HG02623 (cell line): ENCODE results near the gene GRM7.

ENCODE experiments used
- ATAC-seq: cut with Tn5 transposase; IDR thresholded peaks from one replicate; pipeline ENCODE4 v1.9.1; 2021; ENCODE audit warnings: moderate library complexity; ENCODE audit not compliant: unreplicated experiment

GRM7 gene

GRCh38 chr3:7567160-7567559 lies 706.2 kb downstream of the GRM7 start:
- ATAC-seq, result peak; percentile 63

- no peak for ATAC-seq
Observed at GRCh38 chr3:7568526-7569184, 707.7 kb downstream of the GRM7 start.

GRCh38 chr3:7573330-7573729 lies 712.4 kb downstream of the GRM7 start:
- no peak for ATAC-seq

- ATAC-seq, result no peak
Observed at GRCh38 chr3:7574435-7574834, 713.5 kb downstream of the GRM7 start.

GRCh38 chr3:7576071-7576470 lies 715.2 kb downstream of the GRM7 start:
- no peak for ATAC-seq

DNA sequence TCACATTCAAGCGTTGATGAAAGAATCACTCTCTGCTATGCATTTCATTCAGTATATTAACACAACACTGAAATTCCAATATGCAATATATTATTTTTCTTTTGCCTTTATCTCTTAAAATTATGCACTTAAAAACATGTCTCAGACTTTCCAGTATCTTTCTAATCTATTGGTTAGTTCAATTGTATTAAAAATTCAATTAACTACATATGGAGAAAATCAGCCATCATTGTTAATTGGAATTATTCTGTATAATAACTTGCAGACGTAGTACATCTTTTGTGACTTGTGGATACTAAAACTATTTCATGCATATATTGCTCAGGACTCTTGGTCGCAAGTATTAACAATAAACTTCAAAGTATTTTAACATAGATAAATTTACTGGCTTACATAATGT lies 715.6 kb downstream of the GRM7 start:
- no peak for ATAC-seq

- ATAC-seq, result no peak
Observed at GRCh38 chr3:7577513-7577912, 716.6 kb downstream of the GRM7 start.

GRCh38 chr3:7581831-7582230 lies 720.9 kb downstream of the GRM7 start:
- no peak for ATAC-seq

DNA sequence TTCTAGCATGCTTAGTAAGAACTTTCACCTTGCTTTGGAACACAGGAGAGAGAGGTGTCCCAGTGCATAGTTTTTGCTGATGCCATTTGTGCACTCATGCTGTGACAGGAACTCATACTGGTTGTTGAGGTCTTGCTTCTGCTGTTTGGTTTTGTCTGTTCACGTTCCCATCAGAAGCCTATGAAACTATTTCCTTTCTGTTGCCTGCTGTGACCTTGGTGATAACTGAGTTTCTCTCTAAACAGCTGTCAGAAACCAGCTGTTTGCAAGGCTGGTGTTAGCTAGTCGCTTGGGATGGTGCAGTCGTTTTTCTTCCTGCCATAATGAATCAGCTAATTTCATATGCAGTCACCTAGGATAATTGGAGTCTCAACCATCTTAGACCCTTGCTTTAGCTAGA lies 724.1 kb downstream of the GRM7 start:
- ATAC-seq, result no peak

- no peak for ATAC-seq
Observed at GRCh38 chr3:7588236-7588635, 727.3 kb downstream of the GRM7 start.

DNA sequence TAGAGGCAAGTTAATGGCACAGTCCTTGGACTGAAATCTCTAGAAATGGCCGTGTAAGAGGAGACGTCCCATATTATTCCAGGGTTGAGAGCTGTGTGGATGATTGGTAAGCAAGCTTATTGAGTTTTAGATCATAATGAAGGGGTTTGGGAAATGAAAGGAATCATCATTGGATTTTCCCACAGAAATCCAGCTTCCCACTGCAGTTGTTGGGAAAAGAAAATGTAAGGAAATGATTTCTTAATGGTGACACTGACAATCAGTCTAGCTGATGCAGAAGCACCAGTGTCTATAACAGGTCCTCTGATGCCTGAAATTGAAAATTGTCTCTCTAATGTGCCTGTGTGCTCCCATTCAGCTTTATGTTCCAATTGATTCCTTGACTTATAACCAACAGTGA lies 728.6 kb downstream of the GRM7 start:
- no peak for ATAC-seq

- no peak for ATAC-seq
Observed at GRCh38 chr3:7602297-7602696, 741.4 kb downstream of the GRM7 start.

DNA sequence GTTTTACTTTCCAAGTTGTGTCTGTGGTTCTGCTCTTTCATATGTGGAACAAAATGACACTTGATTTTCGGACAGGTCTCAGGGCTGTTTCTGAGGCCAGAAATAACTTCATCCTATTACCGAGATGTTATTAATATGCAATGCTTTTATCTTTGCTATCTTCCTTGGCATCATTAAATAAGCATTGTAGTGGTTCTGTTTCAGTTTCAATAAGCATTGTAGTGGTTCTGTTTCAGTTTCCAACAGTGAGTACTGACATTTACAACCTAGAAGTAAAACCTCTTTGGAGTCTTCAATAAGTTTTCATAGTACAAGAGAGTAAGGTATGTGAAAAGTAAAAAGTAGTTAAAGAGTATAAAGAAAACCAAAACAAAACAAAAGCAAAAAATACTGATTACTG lies 746.2 kb downstream of the GRM7 start:
- ATAC-seq, result no peak

GRCh38 chr3:7607676-7608075 lies 746.8 kb downstream of the GRM7 start:
- ATAC-seq, result no peak

DNA sequence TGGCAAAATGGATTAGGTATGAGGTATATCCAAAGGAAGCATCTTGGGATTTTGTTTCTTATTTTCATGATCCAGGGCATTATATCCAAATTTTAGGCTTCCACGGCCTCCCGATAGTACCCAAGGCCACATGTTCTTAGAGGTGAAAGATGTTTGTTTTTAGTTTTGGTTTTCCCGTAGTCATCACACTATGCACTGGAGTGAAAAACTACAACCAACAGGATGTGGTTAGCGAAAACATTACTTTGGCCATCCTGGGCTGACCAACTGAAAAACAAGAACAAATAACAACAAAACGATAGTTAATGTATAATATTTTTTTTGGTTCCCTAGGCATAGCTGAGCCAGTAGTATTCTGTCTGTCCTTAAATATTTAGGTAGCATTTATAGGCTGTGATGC lies 749.7 kb downstream of the GRM7 start:
- ATAC-seq, result no peak

DNA sequence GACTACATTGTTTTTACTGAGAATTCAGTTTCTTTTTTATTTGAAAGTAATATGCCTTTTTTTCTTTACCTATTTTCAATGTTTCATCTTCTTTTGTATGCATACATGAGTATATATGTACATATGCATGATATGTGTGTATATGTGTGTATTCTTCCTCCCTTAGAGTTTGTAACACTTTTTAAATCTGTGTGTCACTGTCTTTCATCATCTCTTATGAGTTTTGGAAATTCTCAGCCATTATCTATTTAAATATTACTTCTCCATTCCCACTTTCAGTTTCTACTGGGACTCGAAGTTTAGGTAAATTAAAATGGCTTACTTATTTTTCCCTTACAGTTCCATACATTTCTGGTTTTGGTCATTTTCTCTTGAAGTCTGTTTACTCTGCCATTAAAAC lies 754.1 kb downstream of the GRM7 start:
- ATAC-seq, result no peak

DNA sequence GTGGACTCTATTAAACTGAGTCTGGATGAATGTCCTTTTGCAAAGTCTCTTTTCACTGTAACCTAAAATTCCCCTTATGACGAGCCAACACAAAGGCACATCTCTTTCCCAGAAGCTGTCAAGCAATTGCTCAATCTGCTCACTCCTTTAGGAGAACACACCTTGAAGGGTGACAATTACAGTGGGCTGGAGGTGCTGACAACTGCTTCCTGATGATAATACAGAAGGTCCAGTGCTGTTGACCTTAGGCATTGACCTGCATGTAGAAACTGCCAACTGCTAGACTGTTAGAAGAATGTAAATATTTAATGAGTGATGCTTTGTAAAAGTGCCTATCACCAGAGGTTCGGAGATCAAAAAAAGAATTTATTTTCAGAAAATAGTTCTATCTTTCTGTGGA lies 757.7 kb downstream of the GRM7 start:
- ATAC-seq, result no peak

- ATAC-seq, result no peak
Observed at GRCh38 chr3:7620401-7620800, 759.5 kb downstream of the GRM7 start.

DNA sequence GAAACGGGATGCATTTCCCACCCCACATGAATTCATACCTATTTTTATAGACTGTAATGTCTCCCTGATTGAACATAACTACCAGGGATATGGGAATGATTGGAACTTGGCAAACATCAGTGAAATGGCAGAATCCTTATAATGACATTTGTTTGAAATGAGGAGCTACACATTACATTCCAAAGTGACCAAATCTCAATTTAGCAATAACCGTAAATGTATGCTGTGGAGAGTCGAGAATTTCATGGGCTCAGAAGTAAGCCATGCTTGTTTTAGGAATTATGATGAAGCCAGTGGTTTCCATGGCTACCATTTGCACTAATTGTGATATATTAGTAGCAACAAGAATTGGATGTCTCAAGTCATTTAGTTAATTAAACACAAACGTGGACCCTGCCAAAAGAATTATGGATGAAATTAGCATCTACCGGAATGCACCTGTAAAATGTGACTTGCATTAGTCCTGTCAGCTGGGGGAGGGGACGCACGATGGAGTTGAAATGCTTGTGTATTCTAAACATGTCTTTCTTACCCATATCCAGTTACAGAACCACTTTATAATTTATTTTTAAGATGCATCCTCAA lies 760.2 kb downstream of the GRM7 start:
- no peak for ATAC-seq

DNA sequence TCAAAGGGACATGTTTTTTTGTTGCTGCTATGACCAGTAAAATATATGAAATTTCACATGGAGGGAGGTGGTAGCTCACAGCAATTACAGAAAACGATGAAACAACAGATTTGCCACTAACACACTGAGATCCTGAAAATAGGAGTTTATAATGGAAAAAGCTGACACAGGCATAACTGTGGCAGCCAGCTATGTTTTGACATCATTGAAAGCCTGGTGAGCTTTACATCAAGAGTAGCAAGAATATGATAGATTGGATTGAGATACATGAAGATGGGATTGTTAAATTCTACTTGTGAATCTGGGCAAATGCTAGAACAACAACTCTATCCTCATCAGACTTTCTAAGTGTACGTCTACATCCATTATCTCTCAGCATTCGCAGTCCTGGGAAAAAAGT lies 760.7 kb downstream of the GRM7 start:
- no peak for ATAC-seq

DNA sequence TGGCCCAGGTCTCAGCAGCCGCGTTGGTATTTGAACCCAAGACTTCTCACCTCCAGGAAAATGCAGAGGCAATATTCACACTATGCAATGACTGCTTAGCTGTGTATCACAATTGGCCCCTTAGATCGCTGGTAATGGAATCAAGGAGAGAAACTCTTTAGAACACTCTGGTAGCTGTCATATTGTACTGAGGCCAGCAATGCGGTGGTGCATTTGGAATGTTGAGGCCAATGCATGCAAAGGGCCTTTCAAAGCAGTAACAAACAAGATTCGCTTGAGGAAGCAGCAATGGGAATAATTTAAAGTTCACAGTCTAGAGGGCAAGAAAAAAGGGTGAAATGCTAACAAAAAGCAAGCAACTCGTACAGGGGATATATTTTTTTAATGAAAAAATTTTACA lies 764.1 kb downstream of the GRM7 start:
- no peak for ATAC-seq

DNA sequence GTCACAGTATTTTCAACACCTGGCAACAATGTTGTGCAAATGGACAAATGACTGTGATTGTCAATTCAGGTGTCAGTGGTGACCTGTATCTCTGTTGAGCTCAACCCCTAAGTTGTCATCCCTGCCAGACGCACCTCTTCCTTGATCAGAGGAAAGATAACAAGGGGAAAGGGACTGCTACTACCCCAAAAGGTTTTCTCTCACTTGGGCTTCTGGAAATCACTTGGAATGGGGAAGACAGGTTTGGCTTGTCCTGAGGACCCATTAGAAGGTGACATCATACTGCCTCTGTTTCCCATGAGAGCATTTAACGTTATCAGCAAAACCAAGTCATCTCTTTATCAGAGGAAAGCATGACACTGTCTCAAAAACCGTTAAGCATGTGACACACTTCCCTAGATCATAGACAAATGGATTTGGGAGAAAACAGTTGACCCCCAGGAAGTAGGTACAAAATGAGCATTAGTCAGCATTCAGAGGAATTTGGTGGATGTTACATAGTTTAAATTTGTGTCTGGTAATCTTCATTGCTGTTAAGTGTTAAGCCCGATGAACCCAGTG lies 769.5 kb downstream of the GRM7 start:
- no peak for ATAC-seq

DNA sequence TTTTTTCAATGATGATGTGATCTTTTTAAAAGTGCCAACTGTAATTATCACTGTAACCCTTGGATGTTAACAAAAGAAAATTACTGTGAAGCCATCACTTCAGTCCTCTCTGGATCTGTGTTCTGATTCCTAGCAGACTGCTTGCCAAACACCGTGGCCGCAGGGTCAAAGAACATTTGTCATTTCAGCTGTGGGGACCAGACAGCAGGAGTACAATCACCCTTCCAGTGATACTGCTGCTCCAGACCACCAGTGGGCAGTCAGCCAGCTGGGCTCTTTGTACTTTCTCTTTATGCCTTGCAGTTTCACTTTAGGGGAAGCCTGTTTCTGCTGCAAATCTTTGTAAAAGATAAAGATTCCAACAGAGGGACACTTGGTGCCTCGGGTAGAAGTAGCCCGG lies 770.0 kb downstream of the GRM7 start:
- ATAC-seq, result no peak
